Stomach (tissue), 9 donors: ENCODE results near the gene ACTBL2. TPM values are rescaled to one million over a fixed set of nuclear protein-coding genes. Genes with fewer than 3 reads are reported as not detected.

Experiments
- DNase-seq, 2 donors: peaks; one replicate each; pipeline versions ENCODE4 v3.0.0 to v3.0.0-alpha.2; 2013 to 2019
- H3K27ac ChIP-seq, 5 donors: fragments of 200-600 bp in 4 of 5; sonication (generic) in 4 of 5; one replicate each; pipeline ENCODE4 v1.5.1; 2013 to 2019; ENCODE audit warnings: mild to moderate bottlenecking in 1 of 5, moderate library complexity in 1 of 5
- H3K27me3 ChIP-seq, 3 donors: fragments of 200-600 bp; sonication (generic); one replicate each; pipeline ENCODE4 v1.5.1; 2017 to 2019; ENCODE audit warnings: mixed run types in 1 of 3
- H3K36me3 ChIP-seq, 4 donors: fragments of 200-600 bp; sonication (generic); 1 replicate in 3 of 4; 2 replicates in 1 of 4; pipeline ENCODE4 v1.5.1; 2016 to 2019
- H3K4me1 ChIP-seq, 4 donors: fragments of 200-600 bp; sonication (generic); one replicate each; pipeline ENCODE4 v1.5.1; 2016 to 2019
- H3K4me3 ChIP-seq, 4 donors: fragments of 200-600 bp; sonication (generic) in 3 of 4; one replicate each; pipeline ENCODE4 v1.5.1; 2016 to 2019; ENCODE audit warnings: mild to moderate bottlenecking in 1 of 4
- H3K9me3 ChIP-seq, 4 donors: fragments of 200-600 bp; sonication (generic); one replicate each; pipeline ENCODE4 v1.5.1; 2016 to 2019
- EP300 ChIP-seq: sonication (generic); formaldehyde crosslinking; IDR thresholded peaks from one replicate; pipeline ENCODE4 v1.6.1; 2017; ENCODE audit warnings: antibody characterized with exemption
- POLR2A ChIP-seq, 4 donors: fragments of 450-650 bp; IDR thresholded peaks; one replicate each; pipeline ENCODE4 v1.6.1; 2016; ENCODE audit warnings: antibody characterized with exemption in 4 of 4, control low read depth in 2 of 4, mild to moderate bottlenecking in 1 of 4, moderate library complexity in 1 of 4
- POLR2AphosphoS5 ChIP-seq, 3 donors: sonication (generic); formaldehyde crosslinking; IDR thresholded peaks; one replicate each; pipeline ENCODE4 v1.6.1; 2016; ENCODE audit warnings: antibody characterized with exemption in 3 of 3
- WGBS, 5 donors: extraction: QIAGEN DNeasy Blood & Tissue Kit in 3 of 5; methylation state at CpG; one replicate each; pipeline versions ENCODE4 v1.1.5 to v1.1.7; 2013 to 2018; 5-methylcytosine and 5-hydroxymethylcytosine counted together
- intact Hi-C: fragments of 100-400 bp; cut with DNase I; formaldehyde crosslinking; loops from one replicate; pipeline ENCODE4 v1.15.1; 2023; ENCODE audit warnings: low total_unique reads
- polyA plus RNA-seq, 3 donors: library from polyadenylated mRNA; stranded (reverse); fragments of 200-250 nt; gene quantifications; one replicate each; pipeline ENCODE4 v1.2.3, GENCODE V29; 2013
- total RNA-seq, 5 donors: library from RNA; depleted of rRNA; stranded (reverse); fragments of >200 nt; gene quantifications; one replicate each; pipeline versions ENCODE4 v1.1.0 to v1.2.3, GENCODE V29; 2014 to 2016
- TF ChIP-seq, protein P1 (sequence below), 7 experiments: fragments of 450-650 bp in 4 of 7; fragments of 200-600 bp in 3 of 7; sonication (generic) in 3 of 7; IDR thresholded peaks; one replicate each; pipeline ENCODE4 v1.5.1; 2016 to 2019; ENCODE audit warnings: antibody characterized with exemption in 7 of 7, control low read depth in 2 of 7, mild to moderate bottlenecking in 1 of 7
- donor health status: healthy with polysubstance abuse.
- donor health status: Bipolar disorder and iron deficiency.
- donor health status: healthy.

The ACTBL2 gene
- total and polyA plus RNA-seq, 8 donors, result 0.05 to 0.19 TPM; not detected in 6

DNA sequence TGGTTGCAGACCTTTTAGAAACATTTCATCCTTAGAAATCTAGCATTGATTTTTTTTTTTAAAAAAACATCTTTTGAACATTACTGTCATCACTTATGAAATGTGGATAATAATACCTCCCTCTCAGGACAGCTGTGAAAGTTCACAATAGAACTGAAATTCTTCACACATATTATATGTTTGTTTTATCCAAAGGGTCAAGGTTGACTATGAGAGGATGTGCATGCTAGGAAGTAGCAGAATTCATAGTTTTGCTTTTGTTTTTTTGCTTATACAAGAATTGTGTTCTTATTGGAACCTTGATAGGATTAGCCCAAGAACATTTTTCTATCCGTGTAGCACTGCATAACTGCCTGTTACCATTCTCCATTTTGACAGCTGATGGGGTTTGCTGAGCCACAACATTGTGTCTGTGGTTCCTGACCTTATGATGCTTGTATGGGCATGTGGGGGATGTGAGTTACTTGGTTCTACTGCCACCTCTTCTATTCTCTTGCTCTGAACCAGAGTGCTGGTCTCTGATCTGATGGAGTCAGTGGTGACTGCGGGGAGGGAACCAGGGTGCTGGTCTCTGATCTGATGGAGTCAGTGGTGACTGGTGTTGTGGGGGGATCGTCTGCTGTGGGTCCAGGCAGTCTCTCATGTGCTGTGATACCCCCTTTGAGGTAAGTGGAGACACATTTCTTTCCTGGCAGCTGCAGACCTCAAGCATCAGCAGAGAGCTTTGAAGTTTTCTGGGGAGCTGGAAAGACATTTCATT is 27.1 kb upstream of the ACTBL2 start:
- Histone ChIP-seq H3K4me3 (no peak overlapping the region), H3K4me1 (no peaks in the 10 kb centered on the region), H3K27me3 (peaks cover 0 to 4% (median 0%) of the 10 kb centered on the region in 3 donors), H3K9me3 (no peaks in the 10 kb centered on the region), H3K36me3 (no peaks in the 10 kb centered on the region), H3K27ac (no peak overlapping the region)
- TF ChIP-seq POLR2AphosphoS5 (IDR thresholded peaks at IDR 0.05) (no peak), POLR2A (IDR thresholded peaks at IDR 0.05) (no peak), EP300 (no peak)
- TF ChIP-seq, protein P1, sequence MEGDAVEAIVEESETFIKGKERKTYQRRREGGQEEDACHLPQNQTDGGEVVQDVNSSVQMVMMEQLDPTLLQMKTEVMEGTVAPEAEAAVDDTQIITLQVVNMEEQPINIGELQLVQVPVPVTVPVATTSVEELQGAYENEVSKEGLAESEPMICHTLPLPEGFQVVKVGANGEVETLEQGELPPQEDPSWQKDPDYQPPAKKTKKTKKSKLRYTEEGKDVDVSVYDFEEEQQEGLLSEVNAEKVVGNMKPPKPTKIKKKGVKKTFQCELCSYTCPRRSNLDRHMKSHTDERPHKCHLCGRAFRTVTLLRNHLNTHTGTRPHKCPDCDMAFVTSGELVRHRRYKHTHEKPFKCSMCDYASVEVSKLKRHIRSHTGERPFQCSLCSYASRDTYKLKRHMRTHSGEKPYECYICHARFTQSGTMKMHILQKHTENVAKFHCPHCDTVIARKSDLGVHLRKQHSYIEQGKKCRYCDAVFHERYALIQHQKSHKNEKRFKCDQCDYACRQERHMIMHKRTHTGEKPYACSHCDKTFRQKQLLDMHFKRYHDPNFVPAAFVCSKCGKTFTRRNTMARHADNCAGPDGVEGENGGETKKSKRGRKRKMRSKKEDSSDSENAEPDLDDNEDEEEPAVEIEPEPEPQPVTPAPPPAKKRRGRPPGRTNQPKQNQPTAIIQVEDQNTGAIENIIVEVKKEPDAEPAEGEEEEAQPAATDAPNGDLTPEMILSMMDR (IDR thresholded peaks at IDR 0.05), result no peak
- no peak for DNase-seq
- WGBS, 5 donors, result 71 to 82% (median 78%) methylated on average over 3 of the region's 3 CpGs
- intact Hi-C loops, result loop anchor here (10.0 kb wide), 2 partner anchors 205 to 955 kb away; partner anchors contain the start of gene PLK2

DNA sequence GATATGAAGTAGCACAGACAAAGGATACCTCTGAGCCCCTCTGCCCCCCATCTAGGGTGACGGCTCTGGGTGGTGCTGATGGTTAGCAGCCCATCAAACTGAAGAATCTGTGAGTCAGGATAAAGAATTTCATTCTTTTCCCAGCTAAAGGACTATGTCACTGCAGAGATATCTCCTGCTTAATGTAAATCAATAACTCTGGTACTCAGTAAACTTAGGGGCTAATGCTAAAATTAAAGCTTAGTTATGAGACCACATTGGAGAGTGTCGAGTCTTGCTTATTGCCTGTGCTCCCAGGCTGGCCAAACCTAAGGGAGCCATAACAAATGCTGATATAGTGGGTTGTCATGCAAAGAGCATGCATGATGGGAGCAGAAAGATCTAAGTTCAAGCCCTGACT is 25.6 kb upstream of the ACTBL2 start:
- no peaks in the 10 kb centered on the region for H3K9me3 ChIP-seq
- no peaks in the 10 kb centered on the region for H3K36me3 ChIP-seq
- TF ChIP-seq POLR2AphosphoS5 (IDR thresholded peaks at IDR 0.05) (no peak), EP300 (no peak), POLR2A (IDR thresholded peaks at IDR 0.05) (no peak)
- TF ChIP-seq, protein P1 (IDR thresholded peaks at IDR 0.05), result no peak
- 88 to 100% (median 89%) methylated on average over 2 of the region's 2 CpGs for WGBS, 5 donors
- H3K4me1 ChIP-seq, result peaks cover 0 to 9% (median 2%) of the 10 kb centered on the region in 4 donors
- intact Hi-C loops, result loop anchor here (10.0 kb wide), 2 partner anchors 203 to 957 kb away; partner anchors contain the start of gene PLK2
- peaks cover 0 to 4% (median 0%) of the 10 kb centered on the region in 3 donors for H3K27me3 ChIP-seq
- DNase-seq, result no peak
- H3K27ac ChIP-seq, result no peak overlapping the region
- H3K4me3 ChIP-seq, result no peak overlapping the region

DNA sequence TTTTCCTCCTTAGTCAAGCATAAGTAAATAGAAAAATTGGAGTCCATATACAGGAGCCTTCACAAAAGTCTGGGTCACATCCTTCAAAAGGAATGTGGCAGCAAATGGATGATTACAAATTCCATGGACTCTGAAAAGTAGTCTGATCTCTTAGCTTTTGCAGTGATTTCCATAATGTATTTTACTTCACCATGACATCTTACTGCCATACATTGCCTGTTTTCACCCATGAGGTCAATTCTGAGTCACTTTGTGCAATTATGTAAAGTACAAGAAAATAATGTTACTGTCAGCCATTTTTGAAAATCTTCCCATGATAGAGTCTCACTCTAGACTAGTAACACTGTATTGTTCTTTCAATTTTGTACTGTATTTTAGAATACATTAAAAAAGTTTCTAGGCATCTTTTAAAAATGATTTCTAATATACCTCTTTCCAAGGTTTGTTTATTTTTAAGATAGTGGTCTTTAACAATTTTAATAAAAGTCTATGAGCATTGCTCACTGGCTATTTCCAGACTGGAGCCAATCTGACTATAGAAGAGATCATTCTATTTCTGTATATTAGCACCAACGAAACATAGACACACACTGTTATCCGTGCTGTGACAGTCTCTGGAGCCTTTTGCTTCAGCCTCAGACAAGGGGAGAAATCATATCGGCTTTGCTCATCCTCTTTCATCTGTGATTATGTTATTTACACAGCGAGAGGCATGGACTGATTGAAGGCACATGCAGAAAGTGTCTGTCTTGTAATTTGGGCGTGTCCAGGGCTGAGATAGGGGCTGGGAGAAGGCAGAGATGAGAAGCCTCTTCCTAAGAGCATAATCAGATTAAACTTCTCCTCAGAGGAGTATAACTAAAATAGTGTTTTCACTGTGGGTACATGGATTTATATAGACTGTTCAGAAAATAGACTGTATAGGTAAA is 22.9 kb upstream of the ACTBL2 start:
- intact Hi-C loops, result loop anchor here (10.0 kb wide), 2 partner anchors 201 to 959 kb away; partner anchors contain the start of gene PLK2
- Histone ChIP-seq H3K4me3 (no peak overlapping the region), H3K4me1 (peaks cover 0 to 22% (median 7%) of the 10 kb centered on the region in 4 donors), H3K27ac (no peak overlapping the region), H3K36me3 (no peaks in the 10 kb centered on the region), H3K9me3 (no peaks in the 10 kb centered on the region), H3K27me3 (no peaks in the 10 kb centered on the region)
- TF ChIP-seq POLR2AphosphoS5 (IDR thresholded peaks at IDR 0.05), result no peak
- no peak for TF ChIP-seq POLR2A (IDR thresholded peaks at IDR 0.05)
- no peak for TF ChIP-seq EP300
- TF ChIP-seq, protein P1 (IDR thresholded peaks at IDR 0.05), result no peak
- no peak for DNase-seq
- 83 to 96% (median 90%) methylated on average over 5 of the region's 5 CpGs for WGBS, 5 donors

DNA sequence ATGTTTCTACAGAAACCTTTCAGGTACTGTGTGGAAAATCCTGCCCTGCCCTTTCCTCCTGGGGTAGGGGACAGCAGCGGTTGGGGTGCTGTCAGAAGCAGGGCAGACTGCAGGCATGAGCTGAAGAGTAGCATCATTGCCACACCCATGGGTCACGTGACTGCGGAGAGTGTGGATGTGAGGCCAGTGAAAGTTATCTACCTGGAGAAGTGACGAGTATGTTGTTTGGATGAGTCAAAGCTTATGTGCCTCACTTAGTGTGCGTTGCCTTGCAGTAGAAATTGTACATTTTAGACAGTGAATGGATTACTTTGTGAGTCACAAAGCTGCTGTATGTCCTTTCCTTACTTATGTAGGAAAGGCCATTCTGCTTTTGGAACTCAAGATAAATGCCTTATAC is 21.7 kb upstream of the ACTBL2 start:
- Histone ChIP-seq H3K4me3 (no peak overlapping the region), H3K36me3 (no peaks in the 10 kb centered on the region), H3K27me3 (no peaks in the 10 kb centered on the region), H3K27ac (no peak overlapping the region), H3K4me1 (peaks cover 0 to 22% (median 11%) of the 10 kb centered on the region in 4 donors), H3K9me3 (no peaks in the 10 kb centered on the region)
- TF ChIP-seq POLR2AphosphoS5 (IDR thresholded peaks at IDR 0.05) (no peak), EP300 (no peak), POLR2A (IDR thresholded peaks at IDR 0.05) (no peak)
- TF ChIP-seq, protein P1 (IDR thresholded peaks at IDR 0.05), result no peak
- no peak for DNase-seq
- WGBS, 5 donors, result 88 to 95% (median 91%) methylated on average over 5 of the region's 5 CpGs
- intact Hi-C loops, result loop anchor here (10.0 kb wide), 2 partner anchors 200 to 960 kb away; partner anchors contain the start of gene PLK2
